GM04503 (cell line): Measurements from ENCODE around the gene RUVBL2.

Experiments used
- DNase-seq: peaks from one replicate; pipeline ENCODE4 v3.0.0-alpha.2; 2012; ENCODE audit warnings: low read depth

RUVBL2 gene

DNA sequence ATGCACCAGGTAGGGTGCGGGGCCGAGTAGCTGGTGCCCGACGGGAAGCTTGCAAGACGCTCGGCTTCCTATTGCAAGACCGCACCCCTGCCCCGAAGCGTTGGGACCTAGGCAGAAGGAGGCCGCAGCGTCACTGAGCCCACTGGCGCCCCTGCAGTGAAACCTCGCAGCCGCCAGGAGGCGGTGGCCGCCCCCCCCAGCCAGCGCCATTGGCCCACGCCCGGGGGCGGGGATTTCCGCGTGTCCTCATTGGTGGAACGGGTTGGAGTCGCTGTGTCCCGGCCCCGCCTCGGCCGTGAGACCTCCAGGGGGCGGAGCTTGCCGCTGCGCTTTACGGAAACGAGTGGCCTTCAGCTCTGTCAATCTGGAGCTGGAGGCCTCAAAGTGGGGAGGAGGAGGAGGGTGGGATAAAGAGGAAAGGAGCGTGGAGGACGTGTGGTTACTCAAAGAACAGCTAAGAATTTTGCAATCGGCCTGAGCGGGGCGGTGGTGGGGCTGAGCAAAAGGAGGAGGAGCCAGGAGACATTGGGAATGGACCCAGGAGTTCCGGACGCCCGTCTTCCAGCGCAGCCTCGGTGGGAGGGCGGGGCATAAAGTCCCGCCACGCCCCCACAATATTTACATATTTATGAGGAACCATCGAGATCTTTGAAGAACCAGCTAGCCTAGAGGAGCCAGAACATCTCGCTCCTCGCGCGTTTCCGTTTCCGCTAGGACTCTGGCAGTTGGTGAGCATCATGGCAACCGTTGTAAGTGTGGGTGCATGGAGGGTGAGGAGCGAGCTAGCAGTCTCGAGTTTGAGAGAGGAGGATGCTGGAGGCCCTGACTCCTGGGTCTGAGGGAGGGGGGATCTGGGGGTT lies at the start of gene RUVBL2, which contains the start of gene GYS1:
RUVBL2 (plus strand) TSS at position 713 of the 860 bp plus-strand sequence; CDS start at position 738, 25 bp downstream.
GYS1 (minus strand) TSS at position 135 of the 860 bp plus-strand sequence. CDS start 197 bp downstream, outside the sequence.
- peak; percentile 98 for DNase-seq

- DNase-seq, result no peak
Measured at GRCh38 chr19:48945415-48945814, 48.3 kb upstream of the RUVBL2 start.

GRCh38 chr19:48945817-48946216 lies 47.9 kb upstream of the RUVBL2 start:
- no peak for DNase-seq

DNA sequence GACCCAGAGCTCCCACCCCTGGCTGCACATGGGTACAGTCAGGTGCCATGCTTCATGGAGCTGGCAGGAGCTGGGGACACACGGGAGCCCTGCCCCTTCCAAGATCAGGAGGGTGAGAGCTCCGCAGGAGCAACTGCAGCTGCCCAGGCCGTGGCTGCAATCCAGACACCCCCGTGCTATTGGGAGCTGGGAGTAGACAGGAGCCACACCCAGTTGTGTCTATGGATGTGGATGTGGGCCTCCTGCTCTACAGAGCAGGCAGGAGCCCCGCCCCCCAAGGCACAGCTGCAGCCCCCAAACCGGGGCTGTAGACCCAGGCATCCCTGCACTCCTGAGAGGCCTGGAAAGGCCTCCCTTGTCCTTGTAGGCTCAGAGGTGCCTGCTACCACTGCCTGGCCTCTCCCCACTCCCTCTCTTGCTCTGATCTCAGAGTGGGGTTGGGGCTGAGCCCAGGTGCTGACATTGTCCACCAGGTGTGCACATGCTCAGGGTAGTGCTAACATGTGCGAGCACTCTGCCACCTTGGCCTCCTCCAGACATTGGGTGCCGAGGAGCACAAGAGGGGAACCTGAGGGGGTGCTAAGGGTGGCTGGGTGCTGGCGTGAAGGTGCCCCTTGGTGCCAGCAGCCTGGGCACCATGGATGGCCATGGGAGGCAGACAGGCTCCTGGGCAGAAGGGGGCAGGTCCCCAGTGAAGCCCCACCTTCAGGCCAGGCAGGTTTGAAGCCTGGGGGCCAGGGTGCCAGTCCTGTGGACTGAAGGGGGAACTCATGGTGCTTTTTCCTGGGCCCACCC lies 47.0 kb upstream of the RUVBL2 start:
- no peak for DNase-seq

- no peak for DNase-seq
Measured at GRCh38 chr19:48947258-48947542, 46.5 kb upstream of the RUVBL2 start.

DNA sequence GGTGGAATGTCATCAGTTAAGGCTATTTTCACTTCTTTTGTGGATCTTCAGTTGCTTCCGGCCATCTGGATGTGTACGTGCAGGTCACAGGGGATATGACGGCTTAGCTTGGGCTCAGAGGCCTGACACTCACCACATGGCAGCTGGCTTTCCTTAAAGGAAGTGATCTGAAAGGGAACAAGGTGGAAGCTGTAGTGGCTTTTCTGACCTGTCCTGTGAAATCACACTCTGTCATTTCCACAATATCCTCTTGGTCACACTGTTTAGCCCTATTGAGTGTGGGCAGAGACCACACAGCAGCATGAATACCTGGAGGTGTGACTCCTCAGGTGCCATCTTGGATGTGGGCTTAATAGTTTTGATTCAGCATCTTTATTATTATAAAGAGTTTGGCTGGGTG lies 43.5 kb upstream of the RUVBL2 start:
- DNase-seq, result no peak

DNA sequence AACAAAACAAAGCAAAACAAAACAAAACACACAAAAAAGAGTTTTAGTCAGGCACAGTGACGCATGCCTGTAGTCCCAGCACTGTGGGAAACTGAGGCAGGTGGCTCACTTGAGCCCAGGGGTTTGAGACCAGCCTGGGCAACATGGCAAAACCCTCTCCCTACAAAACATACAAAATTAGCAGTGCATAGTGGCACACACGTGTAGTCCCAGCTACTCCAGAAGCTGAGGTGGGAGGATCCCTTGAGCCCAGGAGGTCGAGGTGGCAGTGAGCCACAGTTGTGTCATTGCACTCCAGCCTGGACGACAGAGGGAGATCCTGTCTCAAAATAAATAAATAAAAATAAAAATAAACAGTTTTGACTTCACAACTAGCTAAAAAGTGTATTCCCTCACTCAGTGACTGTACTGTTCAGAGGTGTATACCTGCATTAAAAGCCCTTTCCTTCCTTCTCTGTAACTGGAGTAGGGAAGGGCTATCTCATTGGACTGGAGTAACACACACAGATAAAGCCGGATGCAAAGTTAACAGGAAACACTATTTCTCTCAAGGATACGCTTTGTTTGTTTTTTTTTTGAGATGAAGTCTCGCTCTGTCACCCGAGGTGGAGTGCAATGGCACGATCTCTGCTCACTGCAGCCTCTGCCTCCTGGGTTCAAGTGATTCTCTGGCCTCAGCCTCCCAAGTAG lies 42.7 kb upstream of the RUVBL2 start:
- DNase-seq, result no peak

- DNase-seq, result no peak
Measured at GRCh38 chr19:48953141-48953540, 40.5 kb upstream of the RUVBL2 start.

DNA sequence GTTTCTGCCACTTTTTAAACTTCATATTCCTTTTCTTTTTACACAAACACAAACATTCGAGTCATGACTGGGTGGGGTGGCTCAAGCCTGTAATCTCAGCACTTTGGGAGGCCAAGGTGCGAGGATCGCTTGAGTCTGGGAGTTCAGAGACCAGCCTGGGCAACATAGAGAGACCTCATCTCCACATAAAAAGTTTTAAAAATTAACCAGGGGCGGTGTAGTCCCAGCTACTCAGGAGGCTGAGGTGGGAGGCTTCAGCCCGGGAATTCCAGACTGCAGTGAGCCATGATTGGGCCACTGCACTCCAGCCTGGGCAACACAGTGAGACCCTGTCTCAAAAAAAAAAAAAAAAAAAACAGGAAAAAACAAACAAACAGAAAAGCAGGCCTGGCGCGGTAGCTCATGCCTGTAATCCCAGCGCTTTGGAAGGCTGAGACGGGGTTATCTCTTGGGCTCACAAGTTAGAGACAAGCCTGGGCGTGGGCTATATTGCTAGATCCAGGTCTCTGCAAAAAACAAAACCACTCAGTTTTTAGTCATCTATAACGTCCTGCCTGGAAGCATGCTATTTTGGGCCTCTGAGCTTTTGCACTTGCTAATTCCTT lies 39.6 kb upstream of the RUVBL2 start:
- no peak for DNase-seq

- DNase-seq, result peak; percentile 55
Measured at GRCh38 chr19:48954595-48955307, 38.9 kb upstream of the RUVBL2 start, which contains the start of gene BAX. TSS of gene BAX (plus strand) at chr19:48954875. CDS start at chr19:48954929, 54 bp downstream.

DNA sequence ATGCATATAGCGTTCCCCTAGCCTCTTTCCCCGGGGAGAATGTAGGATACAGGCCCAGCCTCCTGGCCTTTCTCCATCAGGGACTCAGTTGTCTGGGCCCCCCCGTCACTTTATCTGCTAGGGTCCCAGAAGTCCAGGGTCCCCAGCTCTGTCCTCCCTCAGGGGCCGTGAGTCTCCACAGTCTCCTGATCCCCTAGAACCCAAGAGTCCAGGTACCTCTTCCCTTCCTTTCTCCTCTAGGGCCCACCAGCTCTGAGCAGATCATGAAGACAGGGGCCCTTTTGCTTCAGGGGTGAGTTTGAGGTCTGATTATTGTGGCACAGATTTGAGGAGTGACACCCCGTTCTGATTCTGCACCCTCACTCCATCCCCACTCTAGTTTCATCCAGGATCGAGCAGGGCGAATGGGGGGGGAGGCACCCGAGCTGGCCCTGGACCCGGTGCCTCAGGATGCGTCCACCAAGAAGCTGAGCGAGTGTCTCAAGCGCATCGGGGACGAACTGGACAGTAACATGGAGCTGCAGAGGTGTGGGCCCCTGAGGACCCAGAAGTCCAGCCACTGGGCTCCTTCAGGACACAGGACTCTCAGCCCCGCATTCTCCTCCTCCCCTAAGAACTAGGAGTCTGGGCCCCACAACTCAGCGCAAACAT lies 38.3 kb upstream of the RUVBL2 start:
- no peak for DNase-seq

GRCh38 chr19:48958006-48958405 lies 35.7 kb upstream of the RUVBL2 start:
- no peak for DNase-seq

DNA sequence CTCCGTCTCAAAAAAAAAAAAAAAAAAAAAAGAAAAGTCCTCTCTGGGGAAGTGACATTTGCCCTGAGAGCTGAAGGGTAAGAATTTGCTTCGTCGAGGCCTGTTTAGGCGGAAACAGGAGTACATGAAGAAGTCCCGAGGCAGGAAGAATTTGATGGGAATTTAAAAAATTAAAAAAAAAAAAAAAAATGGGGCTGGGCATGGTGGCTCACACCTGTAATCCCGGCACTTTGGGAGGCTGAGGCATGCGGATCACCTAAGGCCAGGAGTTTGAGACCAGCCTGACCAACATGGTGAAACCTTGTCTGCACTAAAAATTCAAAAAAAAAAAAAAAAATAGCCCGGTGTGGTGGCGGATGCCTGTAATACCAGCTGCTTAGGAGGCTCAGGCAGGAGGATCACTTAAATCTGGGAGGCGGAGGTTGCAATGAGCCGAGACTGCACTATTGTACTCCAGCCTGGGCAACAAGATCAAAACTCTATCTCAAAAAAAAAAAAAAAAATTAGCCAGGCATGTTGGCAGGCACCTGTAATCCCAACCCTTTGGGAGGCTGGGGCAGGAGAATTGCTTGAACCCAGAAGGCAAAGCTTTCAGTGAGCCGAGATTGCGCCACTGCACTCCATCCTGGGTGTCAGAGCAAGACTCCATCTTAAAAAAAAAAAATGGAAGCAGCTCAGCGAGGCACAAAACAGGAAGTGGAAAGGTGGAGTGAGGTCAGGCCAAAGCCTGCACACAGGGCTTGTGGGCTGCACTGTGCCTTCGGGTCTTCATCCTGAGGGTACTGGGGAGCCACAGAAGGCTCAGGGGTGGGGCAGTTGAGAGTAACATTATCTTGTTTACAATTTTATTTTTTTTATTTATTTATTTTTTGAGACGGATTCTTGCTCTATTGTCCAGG lies 34.1 kb upstream of the RUVBL2 start:
- DNase-seq, result no peak

GRCh38 chr19:48961051-48961649 lies 32.5 kb upstream of the RUVBL2 start:
- no peak for DNase-seq

DNA sequence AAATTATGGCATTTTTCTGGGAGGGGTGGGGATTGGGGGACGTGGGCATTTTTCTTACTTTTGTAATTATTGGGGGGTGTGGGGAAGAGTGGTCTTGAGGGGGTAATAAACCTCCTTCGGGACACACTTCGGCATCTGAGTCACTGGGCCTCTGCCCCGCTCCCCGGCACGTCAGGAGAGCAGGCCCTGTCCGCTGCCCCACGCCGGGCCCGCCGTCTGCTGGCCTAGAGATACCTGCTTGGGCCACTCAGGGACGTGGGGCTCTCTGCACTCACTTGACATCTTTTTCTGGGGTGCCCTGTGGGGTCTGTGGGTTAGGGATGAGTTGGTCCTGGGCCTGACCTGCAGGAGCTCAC lies 32.0 kb upstream of the RUVBL2 start:
- no peak for DNase-seq

DNA sequence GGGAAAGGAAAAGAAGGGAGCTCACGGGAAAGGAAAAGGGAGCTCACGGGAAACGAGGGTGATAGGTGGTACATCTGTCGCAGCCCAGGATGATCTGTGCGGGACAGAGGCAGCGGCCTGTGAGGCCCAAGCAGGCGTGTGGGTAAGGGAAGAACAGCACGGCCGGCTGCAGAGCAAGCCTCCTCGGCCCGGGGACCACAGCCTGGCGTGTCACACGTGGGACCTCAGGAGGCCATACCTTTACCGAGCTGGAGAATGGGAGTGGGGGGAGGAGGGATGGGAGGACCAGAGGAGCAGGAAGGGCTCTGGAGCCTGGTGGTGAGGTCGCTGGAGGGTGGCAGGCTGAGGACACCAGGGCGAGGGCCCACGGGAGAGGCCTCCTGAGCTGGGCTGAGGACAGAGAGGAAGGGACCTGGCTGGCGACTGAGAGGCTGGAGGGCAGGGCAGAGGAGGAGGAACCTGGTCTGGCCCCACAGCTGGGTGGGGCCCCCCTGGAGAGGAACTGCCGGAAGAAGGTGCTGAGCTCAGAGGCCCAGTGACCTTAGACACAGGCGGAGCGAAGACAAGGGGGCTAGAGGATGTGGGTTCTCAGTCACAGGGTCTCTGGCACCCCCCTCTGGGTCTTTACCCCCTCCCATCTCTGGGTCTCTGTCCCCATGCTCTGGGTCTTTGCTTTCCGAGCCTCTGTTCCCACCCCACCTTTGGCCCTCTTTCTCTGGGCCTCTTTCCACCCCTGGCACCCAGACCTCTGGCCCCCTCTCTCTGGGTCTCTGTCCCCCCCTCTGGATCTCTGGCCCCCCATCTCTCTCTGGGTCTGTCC lies 31.4 kb upstream of the RUVBL2 start:
- DNase-seq, result no peak

DNA sequence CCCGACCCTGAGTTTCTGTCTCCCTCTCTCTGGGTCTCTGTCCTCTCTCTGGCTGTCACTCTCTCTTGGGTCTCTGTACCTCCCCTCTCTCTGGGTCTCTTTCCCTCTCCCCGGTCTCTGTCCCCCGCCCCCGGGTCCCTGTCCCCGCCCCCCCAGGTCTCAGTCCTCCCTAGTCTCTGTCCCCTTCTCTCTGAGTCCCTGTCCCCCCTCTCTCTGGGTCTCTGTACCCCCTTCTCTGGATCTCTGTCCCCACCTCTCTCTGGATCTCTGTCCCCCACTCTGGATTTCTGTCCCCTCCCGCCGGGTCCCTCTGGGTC lies 30.9 kb upstream of the RUVBL2 start:
- DNase-seq, result no peak

GRCh38 chr19:48963371-48964204 lies 30.1 kb upstream of the RUVBL2 start:
- DNase-seq, result no peak
